OCI-LY1 (cell line): ENCODE data around the gene POLR3GL.
"Not testable (repeated sequence)": the region's sequence is repeated elsewhere in the genome, so short reads cannot be mapped to it uniquely, and the experiment has no call there.

Experiments
- EZH2 ChIP-seq: fragments of 200-600 bp; sonication (generic), shearing (Covaris generic); IDR thresholded peaks from 2 replicates; pipeline ENCODE4 v1.8.0; 2017; ENCODE audit warnings: borderline replicate concordance, mixed run types, mild to moderate bottlenecking, antibody characterized with exemption, low read length, moderate library complexity, mixed read lengths
- TF ChIP-seq, protein P1 (sequence below): fragments of 200-600 bp; sonication (generic), shearing (Covaris generic); IDR thresholded peaks from 2 replicates; pipeline ENCODE4 v1.5.1; 2017; ENCODE audit warnings: mild to moderate bottlenecking, antibody characterized with exemption, low read length, moderate library complexity, mixed read lengths

- TF ChIP-seq, protein P1, sequence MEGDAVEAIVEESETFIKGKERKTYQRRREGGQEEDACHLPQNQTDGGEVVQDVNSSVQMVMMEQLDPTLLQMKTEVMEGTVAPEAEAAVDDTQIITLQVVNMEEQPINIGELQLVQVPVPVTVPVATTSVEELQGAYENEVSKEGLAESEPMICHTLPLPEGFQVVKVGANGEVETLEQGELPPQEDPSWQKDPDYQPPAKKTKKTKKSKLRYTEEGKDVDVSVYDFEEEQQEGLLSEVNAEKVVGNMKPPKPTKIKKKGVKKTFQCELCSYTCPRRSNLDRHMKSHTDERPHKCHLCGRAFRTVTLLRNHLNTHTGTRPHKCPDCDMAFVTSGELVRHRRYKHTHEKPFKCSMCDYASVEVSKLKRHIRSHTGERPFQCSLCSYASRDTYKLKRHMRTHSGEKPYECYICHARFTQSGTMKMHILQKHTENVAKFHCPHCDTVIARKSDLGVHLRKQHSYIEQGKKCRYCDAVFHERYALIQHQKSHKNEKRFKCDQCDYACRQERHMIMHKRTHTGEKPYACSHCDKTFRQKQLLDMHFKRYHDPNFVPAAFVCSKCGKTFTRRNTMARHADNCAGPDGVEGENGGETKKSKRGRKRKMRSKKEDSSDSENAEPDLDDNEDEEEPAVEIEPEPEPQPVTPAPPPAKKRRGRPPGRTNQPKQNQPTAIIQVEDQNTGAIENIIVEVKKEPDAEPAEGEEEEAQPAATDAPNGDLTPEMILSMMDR: not testable (repeated sequence)
- not testable (repeated sequence) for TF ChIP-seq EZH2
These were observed 62.2 kb downstream of the POLR3GL start for GRCh38 chr1:146026650-146027049.
